Natural killer cell (primary cell): ENCODE results near the gene USP3. TPM values are rescaled to one million over a fixed set of nuclear protein-coding genes. Genes with fewer than 3 reads are reported as not detected.
"Not testable (repeated sequence)": the region's sequence is repeated elsewhere in the genome, so short reads cannot be mapped to it uniquely, and the experiment has no call there.

Source experiments
- ATAC-seq, 3 donors: fragments of 150-1000 bp in 2 of 3; fragments of 200-7000 bp in 1 of 3; cut with Tn5 transposase; 1 replicate in 1 of 3; 2 replicates in 2 of 3; pipeline ENCODE4 v1.10.0; 2021; ENCODE audit warnings: mild to moderate bottlenecking in 2 of 3, moderate library complexity in 2 of 3
- DNase-seq, 2 donors: peaks; one replicate each; pipeline versions ENCODE4 v3.0.0 to v3.0.0-alpha.2; 2013 to 2021; ENCODE audit warnings: mixed read lengths in 1 of 2
- H3K27ac ChIP-seq: one replicate; pipeline ENCODE4 v1.5.1; 2013; ENCODE audit warnings: mild to moderate bottlenecking, low read length
- H3K27me3 ChIP-seq: one replicate; pipeline ENCODE4 v1.6.1; 2013; ENCODE audit warnings: low read length; ENCODE audit not compliant: control insufficient read depth, insufficient read depth
- H3K36me3 ChIP-seq: one replicate; pipeline ENCODE4 v1.6.1; 2013; ENCODE audit warnings: low read length; ENCODE audit not compliant: control insufficient read depth, insufficient read depth
- H3K4me1 ChIP-seq: one replicate; pipeline ENCODE4 v1.6.1; 2013; ENCODE audit warnings: low read length; ENCODE audit not compliant: control insufficient read depth, insufficient read depth
- H3K4me3 ChIP-seq: one replicate; pipeline ENCODE4 v1.5.1; 2013; ENCODE audit warnings: low read length
- H3K9me3 ChIP-seq: one replicate; pipeline ENCODE4 v1.6.1; 2013; ENCODE audit warnings: low read length; ENCODE audit not compliant: control insufficient read depth, insufficient read depth
- H3K27ac Mint-ChIP-seq, 2 donors: one replicate each; pipeline ENCODE4 v1.8.0; 2022; ENCODE audit warnings: mild to moderate bottlenecking in 2 of 2, mixed read lengths in 2 of 2, moderate library complexity in 1 of 2
- H3K27me3 Mint-ChIP-seq, 2 donors: one replicate each; pipeline ENCODE4 v1.8.0; 2022; ENCODE audit warnings: low read depth in 2 of 2, mixed read lengths in 2 of 2
- H3K36me3 Mint-ChIP-seq: one replicate; pipeline ENCODE4 v1.8.0; 2022; ENCODE audit warnings: mixed read lengths
- H3K4me1 Mint-ChIP-seq, 2 donors: one replicate each; pipeline ENCODE4 v1.8.0; 2022; ENCODE audit warnings: mixed read lengths in 2 of 2
- H3K4me3 Mint-ChIP-seq: one replicate; pipeline ENCODE4 v1.8.0; 2022; ENCODE audit warnings: mild to moderate bottlenecking, moderate library complexity, mixed read lengths
- H3K9me3 Mint-ChIP-seq, 2 donors: one replicate each; pipeline ENCODE4 v1.8.0; 2022; ENCODE audit warnings: mixed read lengths in 2 of 2
- CTCF ChIP-seq: fragments of 200-600 bp; IDR thresholded peaks from one replicate; pipeline ENCODE4 v1.8.0; 2022; ENCODE audit warnings: antibody characterized with exemption
- WGBS: methylation state at CpG from one replicate; pipeline ENCODE4 v1.1.7; 2013; ENCODE audit warnings: missing lambda C conversion rate; ENCODE audit not compliant: insufficient coverage; 5-methylcytosine and 5-hydroxymethylcytosine counted together
- intact Hi-C: fragments of 100-400 bp; cut with micrococcal nuclease; formaldehyde crosslinking; loops from one replicate; pipeline ENCODE4 v1.14.2; 2022
- total RNA-seq, 4 donors: library from RNA; stranded (reverse); fragments of 120-200 nt in 1 of 4; gene quantifications; one replicate each; pipeline versions ENCODE4 v1.2.3 to v1.2.4, GENCODE V29; 2013 to 2022

The USP3 gene
- total RNA-seq, 3 donors from 2014 or later (not counting 1 experiment from before 2014, with no cell fraction given), result 163 to 187 (median 169) TPM

GRCh38 chr15:63532307-63532744 lies 27.9 kb downstream of the USP3 start:
- Histone ChIP-seq H3K4me3 (no peak overlapping the region), H3K9me3 (no peaks in the 10 kb centered on the region), H3K4me1 (peaks cover 15% of the 10 kb centered on the region), H3K27ac (no peak overlapping the region), H3K27me3 (no peaks in the 10 kb centered on the region), H3K36me3 (peaks cover 7% of the 10 kb centered on the region)
- peaks cover 79 to 85% of the 10 kb centered on the region in 2 donors for H3K4me1 Mint-ChIP-seq
- DNase-seq (no peak), ATAC-seq (no peak)
- H3K36me3 Mint-ChIP-seq, result no peaks in the 10 kb centered on the region
- H3K4me3 Mint-ChIP-seq, result no peak overlapping the region
- H3K27ac Mint-ChIP-seq, result peak overlapping the region in 1 of 2 donors; percentile 76
- H3K27me3 Mint-ChIP-seq, result no peaks in the 10 kb centered on the region
- H3K9me3 Mint-ChIP-seq, result no peaks in the 10 kb centered on the region
- 89% methylated on average over 4 of the region's 5 CpGs for WGBS
- intact Hi-C loops, result no loop called here
- TF ChIP-seq CTCF, result no peak

GRCh38 chr15:63534888-63535287 lies 30.5 kb downstream of the USP3 start:
- H3K9me3 ChIP-seq, H3K27me3 ChIP-seq, H3K36me3 Mint-ChIP-seq, H3K27me3 Mint-ChIP-seq, H3K27ac ChIP-seq, DNase-seq, intact Hi-C loops, H3K9me3 Mint-ChIP-seq, H3K4me3 Mint-ChIP-seq, H3K4me3 ChIP-seq, H3K4me1 ChIP-seq, ATAC-seq: not testable (repeated sequence)
- peaks cover 25% of the 10 kb centered on the region for H3K36me3 ChIP-seq
- Mint-ChIP-seq H3K4me1 (peaks cover 62 to 69% of the 10 kb centered on the region in 2 donors), H3K27ac (peak overlapping the region in 1 of 2 donors; percentile 27)
- WGBS, result 88% methylated on average over 2 of the region's 3 CpGs

DNA sequence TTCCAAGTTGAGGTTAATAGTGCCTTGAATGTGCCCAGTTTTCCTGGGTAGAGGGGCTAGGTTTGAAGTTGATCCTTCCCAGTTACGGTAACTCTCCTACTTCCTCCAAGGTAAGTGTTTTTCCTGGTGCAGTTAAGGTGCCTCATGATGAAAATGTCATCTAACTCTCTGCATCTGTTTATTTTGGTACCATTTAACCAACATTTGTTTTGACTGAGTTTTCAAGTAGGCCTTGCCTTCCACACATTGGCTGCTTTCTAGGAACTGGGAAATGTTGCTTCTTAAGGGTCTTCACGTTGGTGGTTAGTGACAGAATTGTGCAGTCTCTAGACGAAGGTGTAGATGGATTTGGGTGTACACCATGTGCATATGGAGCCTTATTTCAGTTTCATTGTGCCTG lies 31.3 kb downstream of the USP3 start:
- peak overlapping the region; percentile 27 to 70 for H3K27ac Mint-ChIP-seq
- no peaks in the 10 kb centered on the region for H3K9me3 ChIP-seq
- TF ChIP-seq CTCF, result no peak
- H3K4me3 Mint-ChIP-seq, result no peak overlapping the region
- H3K4me3 ChIP-seq, result no peak overlapping the region
- 73% methylated on average over 2 of the region's 3 CpGs for WGBS
- no peaks in the 10 kb centered on the region for H3K36me3 Mint-ChIP-seq
- H3K36me3 ChIP-seq, result peaks cover 31% of the 10 kb centered on the region
- ATAC-seq (no peak), DNase-seq (no peak)
- H3K27ac ChIP-seq, result no peak overlapping the region
- H3K27me3 ChIP-seq, result no peaks in the 10 kb centered on the region
- no peaks in the 10 kb centered on the region for H3K27me3 Mint-ChIP-seq
- no peaks in the 10 kb centered on the region for H3K9me3 Mint-ChIP-seq
- peaks cover 62 to 69% of the 10 kb centered on the region in 2 donors for H3K4me1 Mint-ChIP-seq
- intact Hi-C loops, result no loop called here
- H3K4me1 ChIP-seq, result peaks cover 2% of the 10 kb centered on the region

DNA sequence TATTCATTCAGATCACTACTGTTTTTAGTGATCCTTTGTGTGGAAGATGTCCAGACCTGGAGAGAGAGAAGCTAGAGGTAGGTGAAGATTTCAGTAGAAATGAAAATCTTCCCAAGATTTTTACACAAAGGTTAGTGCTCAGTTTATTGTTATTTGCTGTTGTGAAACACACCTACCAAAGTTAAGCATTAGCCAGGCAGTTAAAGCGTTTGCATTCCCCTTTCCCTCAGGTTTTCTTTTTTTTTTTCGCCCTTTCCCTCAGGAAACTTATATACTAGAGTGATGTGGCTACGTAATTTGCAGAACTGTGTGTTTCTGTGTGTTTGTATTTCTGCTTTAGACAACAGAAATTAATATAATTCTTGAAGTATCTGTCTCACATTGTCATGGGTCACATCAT lies 34.5 kb downstream of the USP3 start:
- peak overlapping the region in 1 of 2 donors; percentile 5 for H3K27ac Mint-ChIP-seq
- no CpG with 5 or more reads among the region's 3 CpGs for WGBS
- intact Hi-C loops, result no loop called here

More for the DNA sequence above, 34.5 kb downstream of the USP3 start:
- H3K9me3 ChIP-seq, result no peaks in the 10 kb centered on the region
- no peak for TF ChIP-seq CTCF
- ATAC-seq (no peak), DNase-seq (no peak)
- H3K27me3 ChIP-seq, result no peaks in the 10 kb centered on the region
- no peaks in the 10 kb centered on the region for H3K27me3 Mint-ChIP-seq
- H3K36me3 Mint-ChIP-seq, result no peaks in the 10 kb centered on the region
- H3K4me3 Mint-ChIP-seq, result no peak overlapping the region
- peaks cover 41 to 55% of the 10 kb centered on the region in 2 donors for H3K4me1 Mint-ChIP-seq
- no peaks in the 10 kb centered on the region for H3K9me3 Mint-ChIP-seq
- H3K4me1 ChIP-seq, result peaks cover 2% of the 10 kb centered on the region
- no peak overlapping the region for H3K27ac ChIP-seq
- H3K4me3 ChIP-seq, result no peak overlapping the region
- H3K36me3 ChIP-seq, result peaks cover 39% of the 10 kb centered on the region
